Type B pancreatic cell (in vitro differentiated cells): ENCODE results near the gene KAZN. TPM values are rescaled to one million over a fixed set of nuclear protein-coding genes. Genes with fewer than 3 reads are reported as not detected.

Experiments
- DNase-seq: peaks from one replicate; pipeline ENCODE4 v3.0.0; 2021; ENCODE audit warnings: mixed read lengths; ENCODE audit not compliant: unreplicated experiment; ENCODE audit errors: extremely low spot score
- H3K27ac Mint-ChIP-seq: 2 replicates; pipeline ENCODE4 v1.8.0; 2021; ENCODE audit warnings: mild to moderate bottlenecking, mixed read lengths
- H3K27me3 Mint-ChIP-seq: 2 replicates; pipeline ENCODE4 v1.8.0; 2021; ENCODE audit warnings: mixed read lengths
- H3K36me3 Mint-ChIP-seq: 2 replicates; pipeline ENCODE4 v1.8.0; 2021; ENCODE audit warnings: mixed read lengths
- H3K4me1 Mint-ChIP-seq: one replicate; pipeline ENCODE4 v1.8.0; 2021; ENCODE audit warnings: mixed read lengths; ENCODE audit not compliant: unreplicated experiment
- H3K4me3 Mint-ChIP-seq: 2 replicates; pipeline ENCODE4 v1.8.0; 2021; ENCODE audit warnings: mild to moderate bottlenecking, mixed read lengths
- H3K9me3 Mint-ChIP-seq: 2 replicates; pipeline ENCODE4 v1.8.0; 2021; ENCODE audit warnings: mixed read lengths
- total RNA-seq: library from RNA; stranded (reverse); gene quantifications from 2 replicates; pipeline ENCODE4 v1.2.1, GENCODE V29; 2021; ENCODE audit warnings: low replicate concordance
- TF ChIP-seq, protein P1 (sequence below): fragments of 200-600 bp; sonication (generic); conservative IDR thresholded peaks from 2 replicates; pipeline ENCODE4 v1.5.0; 2021; ENCODE audit warnings: antibody characterized with exemption, mild to moderate bottlenecking

KAZN gene
- total RNA-seq, 1 donor from 2014 or later = 33.7 TPM

DNA sequence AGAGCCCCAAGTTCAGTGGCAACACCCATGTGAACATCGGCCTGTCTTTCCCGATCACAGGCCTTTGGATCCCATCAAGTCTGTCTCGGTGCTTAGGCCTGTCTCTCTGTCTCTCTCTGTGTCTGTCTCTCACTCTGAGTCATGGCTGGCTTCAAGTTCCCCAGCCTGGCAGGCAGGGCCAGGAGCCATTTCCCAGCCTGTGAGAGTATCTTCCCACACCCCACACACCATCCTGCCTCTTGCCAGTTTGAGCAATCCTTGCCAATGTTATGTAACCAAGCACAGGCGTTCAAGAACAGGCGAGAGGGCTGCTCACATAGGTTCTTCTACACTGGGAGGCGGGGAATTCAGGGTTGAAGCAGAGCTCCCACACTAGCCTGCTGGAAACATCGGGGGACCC, 485.1 kb downstream of the KAZN start:
- no peak overlapping the region for H3K4me3 Mint-ChIP-seq
- TF ChIP-seq, protein P1, sequence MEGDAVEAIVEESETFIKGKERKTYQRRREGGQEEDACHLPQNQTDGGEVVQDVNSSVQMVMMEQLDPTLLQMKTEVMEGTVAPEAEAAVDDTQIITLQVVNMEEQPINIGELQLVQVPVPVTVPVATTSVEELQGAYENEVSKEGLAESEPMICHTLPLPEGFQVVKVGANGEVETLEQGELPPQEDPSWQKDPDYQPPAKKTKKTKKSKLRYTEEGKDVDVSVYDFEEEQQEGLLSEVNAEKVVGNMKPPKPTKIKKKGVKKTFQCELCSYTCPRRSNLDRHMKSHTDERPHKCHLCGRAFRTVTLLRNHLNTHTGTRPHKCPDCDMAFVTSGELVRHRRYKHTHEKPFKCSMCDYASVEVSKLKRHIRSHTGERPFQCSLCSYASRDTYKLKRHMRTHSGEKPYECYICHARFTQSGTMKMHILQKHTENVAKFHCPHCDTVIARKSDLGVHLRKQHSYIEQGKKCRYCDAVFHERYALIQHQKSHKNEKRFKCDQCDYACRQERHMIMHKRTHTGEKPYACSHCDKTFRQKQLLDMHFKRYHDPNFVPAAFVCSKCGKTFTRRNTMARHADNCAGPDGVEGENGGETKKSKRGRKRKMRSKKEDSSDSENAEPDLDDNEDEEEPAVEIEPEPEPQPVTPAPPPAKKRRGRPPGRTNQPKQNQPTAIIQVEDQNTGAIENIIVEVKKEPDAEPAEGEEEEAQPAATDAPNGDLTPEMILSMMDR = no peak
- no peaks in the 10 kb centered on the region for H3K27me3 Mint-ChIP-seq
- H3K36me3 Mint-ChIP-seq = peaks cover 3% of the 10 kb centered on the region
- H3K4me1 Mint-ChIP-seq = peaks cover 30% of the 10 kb centered on the region
- no peak for DNase-seq
- H3K9me3 Mint-ChIP-seq = no peaks in the 10 kb centered on the region
- no peak overlapping the region for H3K27ac Mint-ChIP-seq

DNA sequence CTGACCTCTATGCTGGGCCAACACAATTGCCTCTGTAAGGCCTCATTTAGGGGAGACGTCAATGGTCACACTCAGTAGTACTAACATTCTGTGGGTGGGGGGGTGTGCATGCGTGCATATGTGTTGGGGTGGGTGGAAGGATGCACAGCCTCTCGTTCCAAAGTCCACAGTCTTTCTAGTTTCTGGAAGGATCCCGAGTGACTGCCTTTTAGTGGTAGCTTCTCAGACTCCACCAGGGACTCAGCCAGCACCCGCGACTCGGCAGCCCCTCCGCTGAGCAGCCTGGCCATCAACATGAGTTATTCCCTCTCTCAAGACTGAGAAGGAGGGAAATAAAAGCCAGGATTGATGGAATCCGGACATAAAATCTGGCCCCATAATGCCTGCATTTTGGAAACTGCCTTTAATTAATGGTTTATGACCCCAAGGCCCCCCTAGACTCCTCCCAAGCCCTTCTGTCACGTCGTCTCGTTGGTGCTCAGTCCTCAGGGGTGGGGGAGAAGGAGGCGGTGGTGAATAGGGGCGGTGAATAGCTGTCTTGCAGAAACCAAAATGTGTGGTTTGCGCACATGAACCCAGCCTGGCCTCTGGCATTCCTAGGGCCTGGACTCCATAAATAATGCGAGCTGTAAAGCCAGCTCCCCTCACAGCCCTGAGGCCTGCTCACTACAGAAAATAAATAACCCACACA, 489.9 kb downstream of the KAZN start:
- TF ChIP-seq, protein P1 = no peak
- Mint-ChIP-seq H3K4me1 (peaks cover 57% of the 10 kb centered on the region), H3K36me3 (no peaks in the 10 kb centered on the region), H3K4me3 (peak overlapping the region; percentile 83), H3K9me3 (no peaks in the 10 kb centered on the region), H3K27me3 (no peaks in the 10 kb centered on the region), H3K27ac (peak overlapping the region; percentile 93)
- no peak for DNase-seq

DNA sequence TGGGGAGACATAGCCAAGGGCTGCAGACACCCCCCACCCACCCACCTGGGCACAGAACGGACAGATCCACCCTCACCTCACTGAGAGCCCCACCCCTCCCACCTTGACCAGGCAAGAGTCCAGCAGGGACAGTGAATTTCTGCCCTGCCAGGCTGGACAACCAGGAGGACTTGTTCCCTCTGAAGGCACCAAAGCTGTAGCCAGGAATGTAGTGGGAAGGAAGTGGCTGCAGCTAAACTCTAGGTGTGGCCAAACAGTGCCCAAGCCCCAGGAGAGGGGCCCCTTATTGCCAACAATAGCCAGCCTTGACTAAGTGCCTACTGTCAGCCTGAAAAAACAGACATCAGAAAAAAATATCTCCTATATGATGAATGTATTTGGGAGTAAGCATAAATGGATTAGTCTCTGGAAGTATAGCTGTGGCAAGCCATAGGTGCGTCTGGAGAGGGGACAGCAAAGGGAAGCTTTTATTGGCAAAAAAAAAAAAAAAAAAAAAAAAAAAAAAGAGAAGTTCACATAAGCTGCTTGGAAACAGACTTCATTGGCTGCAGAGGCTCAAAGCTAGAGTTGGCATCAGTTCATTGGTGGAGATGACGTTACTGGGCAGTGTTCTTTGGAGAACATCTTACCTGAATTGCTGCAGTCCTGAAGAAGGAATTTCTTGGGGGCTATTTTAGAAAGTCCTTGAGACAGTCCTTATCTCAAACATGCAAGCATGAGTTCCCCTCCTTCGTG, 490.9 kb downstream of the KAZN start:
- DNase-seq = no peak
- Mint-ChIP-seq H3K36me3 (no peaks in the 10 kb centered on the region), H3K9me3 (no peaks in the 10 kb centered on the region), H3K27ac (peak overlapping the region; percentile 93), H3K27me3 (no peaks in the 10 kb centered on the region), H3K4me1 (peaks cover 59% of the 10 kb centered on the region), H3K4me3 (peak overlapping the region; percentile 83)
- TF ChIP-seq, protein P1 = no peak

DNA sequence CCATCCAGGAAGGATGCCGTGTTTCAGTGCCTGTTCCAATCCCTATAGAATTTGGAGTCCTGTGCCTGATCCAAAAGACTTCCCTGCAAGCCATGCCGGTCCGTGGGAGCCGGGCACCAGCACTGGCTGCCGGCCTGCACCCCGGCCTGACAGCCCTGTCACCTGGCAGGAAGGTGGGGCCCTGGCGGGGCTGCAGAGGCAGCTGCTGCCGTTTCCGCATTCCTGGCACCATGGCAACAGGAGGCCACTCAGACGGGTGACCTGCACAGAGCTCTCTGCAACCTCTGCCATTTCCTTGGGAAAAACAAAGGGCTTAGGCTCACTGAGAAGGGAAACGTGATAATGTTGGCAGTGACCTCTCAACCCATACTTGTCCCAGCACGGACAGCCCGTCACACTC, 491.9 kb downstream of the KAZN start:
- Mint-ChIP-seq H3K4me1 (peaks cover 54% of the 10 kb centered on the region), H3K36me3 (no peaks in the 10 kb centered on the region), H3K27ac (peak overlapping the region; percentile 93), H3K9me3 (no peaks in the 10 kb centered on the region), H3K4me3 (peak overlapping the region; percentile 83), H3K27me3 (no peaks in the 10 kb centered on the region)
- TF ChIP-seq, protein P1 = no peak
- DNase-seq = peak; percentile 82

DNA sequence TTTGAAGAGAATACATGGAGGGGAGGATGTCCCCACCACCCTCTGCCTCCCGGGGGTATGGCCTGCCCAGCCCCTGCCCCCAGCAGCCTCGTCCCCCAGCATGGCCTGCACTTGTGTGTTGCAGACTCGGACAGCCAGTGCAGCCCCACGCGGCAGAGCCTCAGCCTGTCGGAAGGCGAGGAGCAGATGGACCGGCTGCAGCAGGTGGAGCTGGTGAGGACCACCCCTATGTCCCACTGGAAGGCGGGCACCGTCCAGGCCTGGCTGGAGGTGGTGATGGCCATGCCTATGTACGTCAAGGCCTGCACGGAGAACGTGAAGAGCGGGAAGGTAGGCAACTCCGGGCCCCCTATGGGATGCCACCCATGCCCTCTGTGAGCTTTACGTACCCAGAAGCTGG, 495.6 kb downstream of the KAZN start:
- H3K27ac Mint-ChIP-seq = no peak overlapping the region
- no peaks in the 10 kb centered on the region for H3K9me3 Mint-ChIP-seq
- TF ChIP-seq, protein P1 = no peak
- H3K4me3 Mint-ChIP-seq = no peak overlapping the region
- H3K36me3 Mint-ChIP-seq = no peaks in the 10 kb centered on the region
- peaks cover under 1% of the 10 kb centered on the region for H3K27me3 Mint-ChIP-seq
- peaks cover 37% of the 10 kb centered on the region for H3K4me1 Mint-ChIP-seq
- DNase-seq = no peak
